ENCODE results near the gene GID8. TPM values are rescaled to one million over a fixed set of nuclear protein-coding genes. Genes with fewer than 3 reads are reported as not detected.

Gene GID8
- total and polyA plus RNA-seq, 2 of the 4 experiments (the other 2 are of a cell fraction), result 21.5 to 33.9 TPM

DNA sequence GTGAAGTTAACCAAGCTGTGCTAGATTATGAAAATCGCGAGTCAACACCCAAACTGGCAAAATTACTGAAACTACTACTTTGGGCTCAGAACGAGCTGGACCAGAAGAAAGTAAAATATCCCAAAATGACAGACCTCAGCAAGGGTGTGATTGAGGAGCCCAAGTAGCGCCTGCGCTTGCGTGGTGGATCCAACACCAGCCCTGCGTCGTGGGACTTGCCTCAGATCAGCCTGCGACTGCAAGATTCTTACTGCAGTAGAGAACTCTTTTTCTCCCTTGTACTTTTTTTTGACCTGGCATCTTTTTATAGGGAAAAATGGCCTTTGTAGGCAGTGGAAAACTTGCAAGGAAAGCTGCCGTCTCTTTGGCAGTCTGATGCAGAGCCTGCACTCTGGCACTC is 6.8 kb downstream of the GID8 start:
- BruUV-seq (replicated peaks), result no TSS peak
- Histone ChIP-seq H2BK15ac (ENCODE audit: low read depth, low read length) (no peak overlapping the region), H4K91ac (ENCODE audit: insufficient read depth, low read depth, low read length) (no peak overlapping the region), H3K79me1 (ENCODE audit: low read depth in 1 of 2, low read length in 2 of 2) (peaks cover 25 to 74% of the 10 kb centered on the region in 2 experiments), H4K5ac (ENCODE audit: low read depth, low read length) (no peak overlapping the region), H2BK20ac (ENCODE audit: low read depth, low read length) (no peak overlapping the region), H3K27me3 (ENCODE audit: control insufficient read depth, insufficient read depth, low read length) (no peaks in the 10 kb centered on the region), H2BK120ac (ENCODE audit: low read depth, low read length) (no peak overlapping the region), H2BK5ac (ENCODE audit: low read depth, low read length, poor library complexity, severe bottlenecking) (no peak overlapping the region), H3K14ac (replicated peaks; ENCODE audit: low read depth, low read length) (no peak overlapping the region), H4K8ac (ENCODE audit: low read depth in 2 of 2, low read length in 2 of 2) (no peak overlapping the region), H3K9me3 (ENCODE audit: control insufficient read depth, insufficient read depth, low read length) (peaks cover 2% of the 10 kb centered on the region; the same call in 1 of the 2 replicates), H2AFZ (replicated peaks; ENCODE audit: low read length, poor library complexity) (no peak overlapping the region), H3K4ac (ENCODE audit: low read depth, low read length) (no peak overlapping the region), H3K4me1 (ENCODE audit: control insufficient read depth, insufficient read depth, low read length) (peaks cover 5% of the 10 kb centered on the region), H3K27ac (ENCODE audit: insufficient read depth, low read length) (no peak overlapping the region), H3K18ac (ENCODE audit: low read depth, low read length) (no peak overlapping the region), H3K36me3 (ENCODE audit: control insufficient read depth, insufficient read depth, low read length) (peaks cover 57% of the 10 kb centered on the region), H3K4me3 (ENCODE audit: insufficient read depth, low read depth, low read length) (no peak overlapping the region), H3K23ac (ENCODE audit: low read depth, low read length) (no peak overlapping the region), H2AK5ac (ENCODE audit: low read depth, low read length) (no peak overlapping the region), H3K56ac (ENCODE audit: extremely low read depth, insufficient read depth, low read length) (no peak overlapping the region), H3K4me2 (ENCODE audit: low read depth, low read length) (no peak overlapping the region), H3K9me1 (ENCODE audit: insufficient read depth, low read length) (peaks cover 7% of the 10 kb centered on the region; the same call in 1 of the 2 replicates), H3K9ac (ENCODE audit: low read depth, low read length) (no peak overlapping the region), H2AK9ac (replicated peaks; ENCODE audit: low read depth, low read length, poor library complexity) (no peak overlapping the region), H4K20me1 (ENCODE audit: insufficient read depth, low read length) (peaks cover 37% of the 10 kb centered on the region)
- TF ChIP-seq, protein P1, sequence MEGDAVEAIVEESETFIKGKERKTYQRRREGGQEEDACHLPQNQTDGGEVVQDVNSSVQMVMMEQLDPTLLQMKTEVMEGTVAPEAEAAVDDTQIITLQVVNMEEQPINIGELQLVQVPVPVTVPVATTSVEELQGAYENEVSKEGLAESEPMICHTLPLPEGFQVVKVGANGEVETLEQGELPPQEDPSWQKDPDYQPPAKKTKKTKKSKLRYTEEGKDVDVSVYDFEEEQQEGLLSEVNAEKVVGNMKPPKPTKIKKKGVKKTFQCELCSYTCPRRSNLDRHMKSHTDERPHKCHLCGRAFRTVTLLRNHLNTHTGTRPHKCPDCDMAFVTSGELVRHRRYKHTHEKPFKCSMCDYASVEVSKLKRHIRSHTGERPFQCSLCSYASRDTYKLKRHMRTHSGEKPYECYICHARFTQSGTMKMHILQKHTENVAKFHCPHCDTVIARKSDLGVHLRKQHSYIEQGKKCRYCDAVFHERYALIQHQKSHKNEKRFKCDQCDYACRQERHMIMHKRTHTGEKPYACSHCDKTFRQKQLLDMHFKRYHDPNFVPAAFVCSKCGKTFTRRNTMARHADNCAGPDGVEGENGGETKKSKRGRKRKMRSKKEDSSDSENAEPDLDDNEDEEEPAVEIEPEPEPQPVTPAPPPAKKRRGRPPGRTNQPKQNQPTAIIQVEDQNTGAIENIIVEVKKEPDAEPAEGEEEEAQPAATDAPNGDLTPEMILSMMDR (conservative IDR thresholded peaks at IDR 0.05; ENCODE audit: low read depth, low read length), result no peak
- dilution Hi-C loops (cut with HindIII; ENCODE audit: low sequenced_read_pairs, unreplicated experiment) (no loop called here), intact Hi-C loops (cut with micrococcal nuclease) (no loop called here), in situ Hi-C loops (cut with MboI; ENCODE audit: low sequenced_read_pairs) (no loop called here)
- POLR2A ChIA-PET (ENCODE audit: unreplicated experiment), result no interaction called here
- DNase-seq (no peak), ATAC-seq (ENCODE audit: low read depth) (no peak)
- CTCF ChIA-PET, result no interaction called here
- WGBS, 2 experiments (ENCODE audit: extremely low coverage in 2 of 2, insufficient read length in 1 of 2), result 94% methylated on average over 3 of the region's 10 CpGs; no CpG with 5 or more reads in 1 of the 2 experiments

All from IMR-90 (cell line).